KBM-7 (cell line): ENCODE data around the gene ABCC5.

Experiments used
- DNase-seq: peaks from one replicate; pipeline ENCODE4 v3.0.0-alpha.2; 2015
- in situ Hi-C: fragments of 300-500 bp; cut with MboI; formaldehyde crosslinking; loops from 2 replicates; pipeline ENCODE4 v1.14.3; 2020; ENCODE audit warnings: low sequenced_read_pairs, low pct_unique_long_range_greater_than_20kb, mixed read lengths

The ABCC5 gene

GRCh38 chr3:183941216-183941615 is 76.5 kb downstream of the ABCC5 start:
- DNase-seq = no peak
- in situ Hi-C loops = no loop called here

DNA sequence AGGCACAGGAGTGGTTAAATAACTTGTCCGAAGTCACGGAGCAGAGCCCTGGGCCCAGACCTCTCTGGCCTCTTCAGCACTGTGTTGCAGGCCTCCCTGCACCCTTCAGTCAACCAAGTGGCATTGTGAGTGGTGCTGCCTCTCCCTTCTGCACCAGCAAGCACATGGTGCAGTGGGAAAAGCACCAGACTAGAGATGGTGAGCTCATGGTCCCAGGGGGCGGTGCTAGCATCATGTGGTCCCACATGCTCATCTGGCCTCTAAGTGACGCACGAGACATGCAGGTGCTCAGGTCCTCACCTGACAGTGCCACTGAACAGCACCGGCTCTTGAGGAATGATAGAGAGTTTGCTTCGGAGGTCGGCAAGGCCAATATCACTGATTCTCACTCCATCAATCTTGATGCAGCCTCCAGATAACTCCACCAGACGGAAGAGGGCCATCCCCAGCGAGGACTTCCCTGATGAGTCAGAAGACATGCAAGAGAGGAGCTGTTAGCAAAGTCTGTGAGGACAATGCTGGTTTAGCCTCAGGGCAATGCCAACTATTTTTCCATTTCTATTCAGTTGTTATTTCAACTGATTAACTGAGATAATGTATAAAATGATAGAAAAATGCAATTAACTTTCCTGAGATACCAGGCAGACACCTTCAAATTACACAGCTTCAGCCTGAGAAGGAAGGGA is 79.9 kb downstream of the ABCC5 start:
- in situ Hi-C loops = no loop called here
- no peak for DNase-seq

- in situ Hi-C loops = no loop called here
- DNase-seq = no peak
These were observed 84.5 kb downstream of the ABCC5 start for GRCh38 chr3:183933160-183933559.

DNA sequence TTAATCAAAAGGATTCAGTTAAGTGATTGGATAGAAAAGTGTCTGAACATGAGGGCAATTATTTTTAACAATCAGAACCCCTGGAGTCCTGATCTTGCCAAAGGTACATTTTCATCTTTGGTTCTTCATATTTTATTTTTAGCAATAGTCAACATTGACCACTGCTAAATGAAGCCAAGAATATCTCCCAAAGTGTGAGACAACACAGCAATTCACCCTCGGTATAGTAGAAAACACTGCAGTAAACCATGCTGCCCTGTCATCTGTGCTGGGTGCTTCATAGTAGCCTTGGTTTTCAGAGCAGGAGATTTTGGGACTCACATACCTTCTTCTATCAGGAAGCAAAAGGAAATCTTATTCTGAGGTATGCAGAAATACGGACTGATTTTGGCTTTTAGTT is 85.8 kb downstream of the ABCC5 start:
- in situ Hi-C loops = no loop called here
- DNase-seq = no peak

GRCh38 chr3:183930086-183930485 is 87.6 kb downstream of the ABCC5 start:
- in situ Hi-C loops = no loop called here
- no peak for DNase-seq

GRCh38 chr3:183927059-183927458 is 90.6 kb downstream of the ABCC5 start:
- in situ Hi-C loops = no loop called here
- DNase-seq = no peak

GRCh38 chr3:183924956-183925355 is 92.7 kb downstream of the ABCC5 start:
- no peak for DNase-seq
- in situ Hi-C loops = loop anchor here (25.0 kb wide), 1 partner anchor 187 kb away; no protein-coding TSS in a partner anchor

DNA sequence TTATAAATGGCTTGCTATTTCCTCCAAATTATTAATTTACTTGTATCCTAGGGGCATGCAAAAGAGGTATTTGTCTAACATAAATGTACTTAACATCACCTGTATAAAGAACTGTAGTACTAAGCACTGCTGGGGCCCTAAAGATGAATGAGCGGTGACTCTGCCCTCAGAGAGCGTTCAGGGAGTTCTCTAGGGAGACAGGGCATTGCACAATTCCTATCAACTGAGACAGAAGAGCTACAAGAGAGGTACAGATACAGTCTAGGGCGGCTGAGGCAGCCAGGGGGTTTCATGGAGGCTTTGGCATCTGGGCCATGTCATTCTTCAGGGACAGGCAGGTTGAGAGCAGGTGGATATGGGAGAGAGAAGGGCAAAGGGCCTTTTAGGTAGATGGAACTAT is 93.1 kb downstream of the ABCC5 start:
- no peak for DNase-seq
- in situ Hi-C loops = loop anchor here (25.0 kb wide), 1 partner anchor 188 kb away; no protein-coding TSS in a partner anchor

GRCh38 chr3:183922421-183922820 is 95.3 kb downstream of the ABCC5 start:
- in situ Hi-C loops = loop anchor here (25.0 kb wide), 1 partner anchor 190 kb away; no protein-coding TSS in a partner anchor
- DNase-seq = no peak

GRCh38 chr3:183921096-183921495 is 96.6 kb downstream of the ABCC5 start:
- in situ Hi-C loops = loop anchor here (25.0 kb wide), 1 partner anchor 191 kb away; no protein-coding TSS in a partner anchor
- DNase-seq = no peak

- no peak for DNase-seq
- in situ Hi-C loops = loop anchor here (25.0 kb wide), 1 partner anchor 192 kb away; no protein-coding TSS in a partner anchor
These were observed 97.3 kb downstream of the ABCC5 start for GRCh38 chr3:183920416-183920815.

DNA sequence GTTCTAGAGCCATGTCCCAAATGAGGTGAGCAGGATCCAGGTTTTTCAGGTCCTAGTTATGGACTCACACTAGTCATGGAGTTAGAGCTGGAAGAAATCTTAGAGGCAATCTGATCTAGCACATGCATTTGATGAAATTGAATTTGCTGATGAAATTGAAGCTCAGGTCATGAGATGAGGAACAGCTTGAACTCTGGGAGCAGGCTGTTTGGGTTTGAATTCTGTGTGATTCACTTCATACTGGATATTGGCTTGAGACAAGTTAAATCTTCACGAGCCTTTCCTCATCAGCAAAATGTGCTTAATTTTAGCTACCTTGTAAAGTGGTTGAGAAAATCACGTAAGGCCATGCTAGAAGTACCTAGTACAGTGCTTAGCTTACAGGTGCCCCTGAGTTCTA is 99.5 kb downstream of the ABCC5 start:
- in situ Hi-C loops = loop anchor here (25.0 kb wide), 1 partner anchor 194 kb away; no protein-coding TSS in a partner anchor
- no peak for DNase-seq

DNA sequence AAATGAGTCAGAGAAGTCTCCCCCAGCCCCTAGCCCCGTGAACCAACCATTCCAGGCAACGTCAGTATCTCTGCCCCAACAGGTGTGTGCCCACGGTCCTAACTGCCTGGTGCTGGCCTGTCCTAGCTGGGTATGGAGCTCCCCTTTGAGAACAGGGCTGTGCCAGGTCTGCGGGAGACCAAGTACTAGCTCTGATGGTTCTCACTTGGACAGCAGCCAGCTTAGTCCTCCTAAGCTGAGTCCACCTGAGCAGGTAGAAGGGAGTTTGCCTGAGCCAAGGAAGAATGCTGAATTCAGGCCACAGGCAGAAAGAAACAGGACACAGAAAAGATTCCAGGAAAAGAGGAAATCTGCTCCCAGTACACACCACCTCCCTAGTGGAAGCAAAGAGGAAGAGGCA is 99.9 kb downstream of the ABCC5 start:
- DNase-seq = no peak
- in situ Hi-C loops = loop anchor here (25.0 kb wide), 1 partner anchor 195 kb away; no protein-coding TSS in a partner anchor

- in situ Hi-C loops = loop anchor here (25.0 kb wide), 1 partner anchor 197 kb away; no protein-coding TSS in a partner anchor
- no peak for DNase-seq
These were observed 102.8 kb downstream of the ABCC5 start for GRCh38 chr3:183914856-183915255.

DNA sequence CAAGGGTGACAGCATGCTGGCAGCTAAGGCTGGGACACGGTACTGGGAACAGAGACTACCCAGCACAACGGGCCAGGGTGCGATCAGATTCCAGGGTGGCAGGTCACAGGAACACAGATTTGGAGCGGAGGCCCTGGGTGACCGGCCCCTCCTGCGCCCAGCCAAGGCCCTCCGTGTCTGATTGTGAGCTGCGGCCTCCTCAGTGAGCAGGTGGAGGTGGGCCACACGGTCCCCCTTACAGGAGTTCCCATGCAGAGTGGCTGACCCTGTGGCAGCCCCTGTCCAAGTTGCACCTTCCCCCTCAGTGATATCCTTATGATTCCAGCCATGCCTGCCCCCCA is 104.1 kb downstream of the ABCC5 start:
- no peak for DNase-seq
- in situ Hi-C loops = loop anchor here (25.0 kb wide), 1 partner anchor 199 kb away; no protein-coding TSS in a partner anchor

- in situ Hi-C loops = loop anchor here (25.0 kb wide), 1 partner anchor 199 kb away; no protein-coding TSS in a partner anchor
- no peak for DNase-seq
These were observed 104.6 kb downstream of the ABCC5 start for GRCh38 chr3:183912895-183913579.

GRCh38 chr3:183911763-183912506 is 105.7 kb downstream of the ABCC5 start:
- DNase-seq = no peak
- in situ Hi-C loops = loop anchor here (25.0 kb wide), 1 partner anchor 200 kb away; no protein-coding TSS in a partner anchor

- DNase-seq = no peak
- in situ Hi-C loops = loop anchor here (25.0 kb wide), 1 partner anchor 201 kb away; no protein-coding TSS in a partner anchor
These were observed 106.6 kb downstream of the ABCC5 start for GRCh38 chr3:183911087-183911486.

- in situ Hi-C loops = loop anchor here (25.0 kb wide), 1 partner anchor 203 kb away; no protein-coding TSS in a partner anchor
- DNase-seq = no peak
These were observed 108.6 kb downstream of the ABCC5 start for GRCh38 chr3:183909030-183909600.
